GM13977 (cell line): ENCODE data around the gene PIERCE2.
A peak's percentile ranks its signal among the peaks of the same experiment; 100 is the strongest.
"Not testable (repeated sequence)": the region's sequence is repeated elsewhere in the genome, so short reads cannot be mapped to it uniquely, and the experiment has no call there.

ENCODE experiments used
- DNase-seq: peaks from one replicate; pipeline ENCODE4 v3.0.0; 2012; ENCODE audit warnings: low spot score
- in situ Hi-C: fragments of 300-500 bp; cut with MboI; formaldehyde crosslinking; loops from one replicate; pipeline ENCODE4 v1.12.0; 2022; ENCODE audit warnings: low sequenced_read_pairs, low pct_unique_long_range_greater_than_20kb, mixed read lengths, inconsistent platforms; ENCODE audit not compliant: unreplicated experiment
- TF ChIP-seq, protein P1 (sequence below): IDR thresholded peaks from 2 replicates; pipeline ENCODE4 v1.5.1; 2012; ENCODE audit warnings: mild to moderate bottlenecking, control low read depth; ENCODE audit not compliant: insufficient read depth; ENCODE audit errors: extremely low read depth, missing control alignments

The PIERCE2 gene

DNA sequence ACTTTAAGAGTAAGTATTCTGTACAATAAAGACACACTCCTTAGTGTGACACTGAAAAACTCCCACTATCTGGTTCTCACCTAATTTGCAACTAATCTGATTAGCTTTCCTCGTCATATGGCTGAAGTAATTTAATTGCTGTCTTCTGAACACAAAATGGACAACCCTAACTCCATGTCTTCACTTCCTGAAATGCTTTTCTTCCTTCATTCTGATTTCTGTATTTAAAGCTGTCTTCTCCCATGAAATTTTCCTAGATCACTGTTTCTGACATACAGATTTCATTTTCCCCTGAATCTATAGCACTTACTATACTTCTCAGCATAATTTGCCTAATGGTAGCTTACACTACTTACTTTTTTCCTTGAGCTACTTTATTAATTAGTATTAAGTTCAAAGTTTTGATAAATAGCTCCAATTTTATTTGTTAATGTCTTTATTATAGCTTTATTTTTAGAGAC, 6.5 kb upstream of the PIERCE2 start:
- DNase-seq = no peak
- in situ Hi-C loops = loop anchor here (25.0 kb wide), 1 partner anchor 190 kb away; no protein-coding TSS in a partner anchor
- TF ChIP-seq, protein P1, sequence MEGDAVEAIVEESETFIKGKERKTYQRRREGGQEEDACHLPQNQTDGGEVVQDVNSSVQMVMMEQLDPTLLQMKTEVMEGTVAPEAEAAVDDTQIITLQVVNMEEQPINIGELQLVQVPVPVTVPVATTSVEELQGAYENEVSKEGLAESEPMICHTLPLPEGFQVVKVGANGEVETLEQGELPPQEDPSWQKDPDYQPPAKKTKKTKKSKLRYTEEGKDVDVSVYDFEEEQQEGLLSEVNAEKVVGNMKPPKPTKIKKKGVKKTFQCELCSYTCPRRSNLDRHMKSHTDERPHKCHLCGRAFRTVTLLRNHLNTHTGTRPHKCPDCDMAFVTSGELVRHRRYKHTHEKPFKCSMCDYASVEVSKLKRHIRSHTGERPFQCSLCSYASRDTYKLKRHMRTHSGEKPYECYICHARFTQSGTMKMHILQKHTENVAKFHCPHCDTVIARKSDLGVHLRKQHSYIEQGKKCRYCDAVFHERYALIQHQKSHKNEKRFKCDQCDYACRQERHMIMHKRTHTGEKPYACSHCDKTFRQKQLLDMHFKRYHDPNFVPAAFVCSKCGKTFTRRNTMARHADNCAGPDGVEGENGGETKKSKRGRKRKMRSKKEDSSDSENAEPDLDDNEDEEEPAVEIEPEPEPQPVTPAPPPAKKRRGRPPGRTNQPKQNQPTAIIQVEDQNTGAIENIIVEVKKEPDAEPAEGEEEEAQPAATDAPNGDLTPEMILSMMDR = no peak

DNA sequence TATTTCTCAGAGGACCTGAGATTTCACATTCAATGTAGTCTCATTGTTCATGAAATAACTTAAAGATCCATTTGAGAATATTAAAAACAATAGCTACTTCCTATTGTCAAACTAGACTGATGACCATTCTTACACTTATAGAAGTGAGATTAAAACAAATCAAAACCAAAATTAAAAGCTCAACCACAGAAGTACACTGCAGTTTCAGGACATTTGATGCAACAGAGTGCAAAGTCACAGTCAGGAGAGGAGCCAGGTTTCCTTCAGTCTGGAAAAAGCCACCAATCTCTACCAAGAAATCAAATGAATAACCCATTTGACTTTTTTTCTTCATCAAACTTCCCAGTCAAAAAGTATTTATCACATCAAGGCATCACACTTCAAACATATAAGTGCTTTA, 5.6 kb upstream of the PIERCE2 start:
- in situ Hi-C loops = loop anchor here (25.0 kb wide), 1 partner anchor 190 kb away; no protein-coding TSS in a partner anchor
- TF ChIP-seq, protein P1 = no peak
- DNase-seq = no peak

GRCh38 chr15:55403531-55403930, 4.8 kb upstream of the PIERCE2 start:
- in situ Hi-C loops = loop anchor here (25.0 kb wide), 1 partner anchor 191 kb away; no protein-coding TSS in a partner anchor
- DNase-seq = peak; percentile 29
- TF ChIP-seq, protein P1 = no peak

- TF ChIP-seq, protein P1 = no peak
- no peak for DNase-seq
- in situ Hi-C loops = loop anchor here (25.0 kb wide), 1 partner anchor 195 kb away; no protein-coding TSS in a partner anchor
These were observed 740 bp upstream of the PIERCE2 start for GRCh38 chr15:55407498-55408011.

- DNase-seq = not testable (repeated sequence)
- in situ Hi-C loops = loop anchor here (25.0 kb wide), 1 partner anchor 197 kb away; no protein-coding TSS in a partner anchor
These were observed 681 bp downstream of the PIERCE2 start for GRCh38 chr15:55408976-55409375.

- not testable (repeated sequence) for DNase-seq
These were observed 9.4 kb downstream of the PIERCE2 start for GRCh38 chr15:55417678-55418077.

GRCh38 chr15:55420171-55420866, 12.0 kb downstream of the PIERCE2 start:
- TF ChIP-seq, protein P1 = no peak
- no peak for DNase-seq
- in situ Hi-C loops = loop anchor here (25.0 kb wide), 1 partner anchor 208 kb away; no protein-coding TSS in a partner anchor

More at GRCh38 chr15:55417678-55418077, 9.4 kb downstream of the PIERCE2 start:
- in situ Hi-C loops = loop anchor here (25.0 kb wide), 1 partner anchor 205 kb away; no protein-coding TSS in a partner anchor
